ENCODE measurements around the gene FLT3. TPM values are rescaled to one million over a fixed set of nuclear protein-coding genes. Genes with fewer than 3 reads are reported as not detected.

The FLT3 gene
- total and polyA plus RNA-seq, 2 of the 13 experiments (the other 11 are each of a cell fraction or from before 2014, with no cell fraction given), result not detected

DNA sequence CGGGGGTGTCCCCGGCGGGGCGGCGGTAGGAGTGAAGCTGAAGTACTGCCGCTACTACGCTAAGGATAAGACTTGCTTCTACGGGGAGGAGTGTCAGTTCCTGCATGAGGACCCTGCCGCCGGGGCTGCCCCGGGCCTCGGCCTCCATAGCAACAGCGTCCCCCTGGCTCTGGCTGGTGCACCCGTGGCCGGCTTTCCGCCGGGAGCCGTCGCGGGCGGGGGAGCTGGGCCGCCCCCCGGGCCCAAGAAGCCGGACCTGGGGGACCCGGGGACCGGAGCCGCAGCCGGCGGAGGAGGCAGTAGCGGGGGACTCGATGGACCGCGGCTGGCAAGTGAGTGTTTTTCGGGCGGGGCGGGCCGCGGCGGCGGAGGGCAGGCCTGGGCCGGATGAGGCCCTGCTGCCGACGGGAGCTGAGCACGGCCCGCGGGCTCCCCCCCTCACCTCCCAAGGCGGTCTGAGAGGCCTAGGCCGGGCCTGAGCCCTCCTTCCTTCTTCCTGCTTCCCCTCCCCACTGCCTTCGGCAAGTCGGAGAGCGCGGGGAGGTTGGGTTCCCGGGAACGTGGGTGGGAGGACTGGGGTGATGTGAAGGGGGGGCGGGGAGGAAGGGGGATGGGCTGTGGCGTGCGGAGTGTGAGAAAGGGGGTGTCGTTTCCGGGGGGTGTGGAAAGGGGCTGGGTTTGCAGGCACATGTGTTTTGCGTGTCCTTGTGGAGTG, 38.5 kb upstream of the FLT3 start (continued):
- TF ChIP-seq, protein P1, sequence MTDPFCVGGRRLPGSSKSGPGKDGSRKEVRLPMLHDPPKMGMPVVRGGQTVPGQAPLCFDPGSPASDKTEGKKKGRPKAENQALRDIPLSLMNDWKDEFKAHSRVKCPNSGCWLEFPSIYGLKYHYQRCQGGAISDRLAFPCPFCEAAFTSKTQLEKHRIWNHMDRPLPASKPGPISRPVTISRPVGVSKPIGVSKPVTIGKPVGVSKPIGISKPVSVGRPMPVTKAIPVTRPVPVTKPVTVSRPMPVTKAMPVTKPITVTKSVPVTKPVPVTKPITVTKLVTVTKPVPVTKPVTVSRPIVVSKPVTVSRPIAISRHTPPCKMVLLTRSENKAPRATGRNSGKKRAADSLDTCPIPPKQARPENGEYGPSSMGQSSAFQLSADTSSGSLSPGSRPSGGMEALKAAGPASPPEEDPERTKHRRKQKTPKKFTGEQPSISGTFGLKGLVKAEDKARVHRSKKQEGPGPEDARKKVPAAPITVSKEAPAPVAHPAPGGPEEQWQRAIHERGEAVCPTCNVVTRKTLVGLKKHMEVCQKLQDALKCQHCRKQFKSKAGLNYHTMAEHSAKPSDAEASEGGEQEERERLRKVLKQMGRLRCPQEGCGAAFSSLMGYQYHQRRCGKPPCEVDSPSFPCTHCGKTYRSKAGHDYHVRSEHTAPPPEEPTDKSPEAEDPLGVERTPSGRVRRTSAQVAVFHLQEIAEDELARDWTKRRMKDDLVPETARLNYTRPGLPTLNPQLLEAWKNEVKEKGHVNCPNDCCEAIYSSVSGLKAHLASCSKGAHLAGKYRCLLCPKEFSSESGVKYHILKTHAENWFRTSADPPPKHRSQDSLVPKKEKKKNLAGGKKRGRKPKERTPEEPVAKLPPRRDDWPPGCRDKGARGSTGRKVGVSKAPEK (CRISPR knock-in tag; IDR thresholded peaks at IDR 0.05; ENCODE audit: borderline replicate concordance), result no peak
- TF ChIP-seq, protein P2, sequence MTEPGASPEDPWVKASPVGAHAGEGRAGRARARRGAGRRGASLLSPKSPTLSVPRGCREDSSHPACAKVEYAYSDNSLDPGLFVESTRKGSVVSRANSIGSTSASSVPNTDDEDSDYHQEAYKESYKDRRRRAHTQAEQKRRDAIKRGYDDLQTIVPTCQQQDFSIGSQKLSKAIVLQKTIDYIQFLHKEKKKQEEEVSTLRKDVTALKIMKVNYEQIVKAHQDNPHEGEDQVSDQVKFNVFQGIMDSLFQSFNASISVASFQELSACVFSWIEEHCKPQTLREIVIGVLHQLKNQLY (CRISPR knock-in tag; IDR thresholded peaks at IDR 0.05), result no peak
- TF ChIP-seq, protein P3, sequence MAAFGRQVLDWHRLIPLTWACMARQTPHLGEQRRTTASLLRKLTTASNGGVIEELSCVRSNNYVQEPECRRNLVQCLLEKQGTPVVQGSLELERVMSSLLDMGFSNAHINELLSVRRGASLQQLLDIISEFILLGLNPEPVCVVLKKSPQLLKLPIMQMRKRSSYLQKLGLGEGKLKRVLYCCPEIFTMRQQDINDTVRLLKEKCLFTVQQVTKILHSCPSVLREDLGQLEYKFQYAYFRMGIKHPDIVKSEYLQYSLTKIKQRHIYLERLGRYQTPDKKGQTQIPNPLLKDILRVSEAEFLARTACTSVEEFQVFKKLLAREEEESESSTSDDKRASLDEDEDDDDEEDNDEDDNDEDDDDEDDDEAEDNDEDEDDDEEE (CRISPR knock-in tag; IDR thresholded peaks at IDR 0.05), result no peak
- TF ChIP-seq ZNF75D (CRISPR knock-in tag; IDR thresholded peaks at IDR 0.05; ENCODE audit: borderline replicate concordance) (no peak), ZNF644 (CRISPR knock-in tag; IDR thresholded peaks at IDR 0.05; ENCODE audit: low read depth) (no peak), SIX1 (CRISPR knock-in tag; IDR thresholded peaks at IDR 0.05; ENCODE audit: borderline replicate concordance) (no peak), ZBTB8A (CRISPR knock-in tag; IDR thresholded peaks at IDR 0.05; ENCODE audit: borderline replicate concordance, low read depth) (no peak), ZNF720 (CRISPR knock-in tag; IDR thresholded peaks at IDR 0.05) (no peak), ZNF282 (IDR thresholded peaks at IDR 0.05; ENCODE audit: partially characterized antibody) (no peak), PCBP1 (IDR thresholded peaks at IDR 0.05; ENCODE audit: borderline replicate concordance, low read depth, low read length) (no peak), ZNF230 (CRISPR knock-in tag; IDR thresholded peaks at IDR 0.05) (no peak), ZNF10 (CRISPR knock-in tag; IDR thresholded peaks at IDR 0.05; ENCODE audit: borderline replicate concordance, low read depth) (no peak), POLR2G (IDR thresholded peaks at IDR 0.05; ENCODE audit: low read depth, low read length) (no peak; the same call in 1 of the 2 replicates), FOXC1 (CRISPR knock-in tag; IDR thresholded peaks at IDR 0.05; ENCODE audit: borderline replicate concordance) (peak; percentile 28; the same call in 1 of the 2 replicates), ZKSCAN8 (CRISPR knock-in tag; IDR thresholded peaks at IDR 0.05; ENCODE audit: borderline replicate concordance) (no peak), GLI4 (CRISPR knock-in tag; IDR thresholded peaks at IDR 0.05; ENCODE audit: borderline replicate concordance) (0 out of 2 replicates have a peak, but pooled peaks have one; percentile 35), ZSCAN29 (CRISPR knock-in tag; conservative IDR thresholded peaks at IDR 0.05) (no peak), MBD4 (IDR thresholded peaks at IDR 0.05; ENCODE audit: borderline replicate concordance, low read length) (no peak), ZMYM2 (CRISPR knock-in tag; IDR thresholded peaks at IDR 0.05) (no peak), ZFY (CRISPR knock-in tag; IDR thresholded peaks at IDR 0.05) (peak; percentile 91), REPIN1 (CRISPR knock-in tag; IDR thresholded peaks at IDR 0.05; ENCODE audit: borderline replicate concordance, low read depth) (no peak)
- TF ChIP-seq, protein P4, sequence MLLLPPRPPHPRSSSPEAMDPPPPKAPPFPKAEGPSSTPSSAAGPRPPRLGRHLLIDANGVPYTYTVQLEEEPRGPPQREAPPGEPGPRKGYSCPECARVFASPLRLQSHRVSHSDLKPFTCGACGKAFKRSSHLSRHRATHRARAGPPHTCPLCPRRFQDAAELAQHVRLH (CRISPR knock-in tag; IDR thresholded peaks at IDR 0.05; ENCODE audit: borderline replicate concordance, low read depth), result no peak
- TF ChIP-seq, protein P5, sequence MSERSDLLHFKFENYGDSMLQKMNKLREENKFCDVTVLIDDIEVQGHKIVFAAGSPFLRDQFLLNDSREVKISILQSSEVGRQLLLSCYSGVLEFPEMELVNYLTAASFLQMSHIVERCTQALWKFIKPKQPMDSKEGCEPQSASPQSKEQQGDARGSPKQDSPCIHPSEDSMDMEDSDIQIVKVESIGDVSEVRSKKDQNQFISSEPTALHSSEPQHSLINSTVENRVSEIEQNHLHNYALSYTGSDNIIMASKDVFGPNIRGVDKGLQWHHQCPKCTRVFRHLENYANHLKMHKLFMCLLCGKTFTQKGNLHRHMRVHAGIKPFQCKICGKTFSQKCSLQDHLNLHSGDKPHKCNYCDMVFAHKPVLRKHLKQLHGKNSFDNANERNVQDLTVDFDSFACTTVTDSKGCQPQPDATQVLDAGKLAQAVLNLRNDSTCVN (CRISPR knock-in tag; IDR thresholded peaks at IDR 0.05; ENCODE audit: borderline replicate concordance), result no peak
